Measurements from ENCODE around the gene ST8SIA3. TPM values are rescaled to one million over a fixed set of nuclear protein-coding genes. Genes with fewer than 3 reads are reported as not detected.

ST8SIA3 gene
- total RNA-seq, 1 experiment from 2014 or later: not detected

- H3K27ac Mint-ChIP-seq (ENCODE audit: unreplicated experiment): no peak overlapping the region
- no peak for DNase-seq
- CTCF ChIA-PET: no interaction called here
- BruUV-seq (replicated peaks): no TSS peak
- no peaks in the 10 kb centered on the region for H3K9me3 Mint-ChIP-seq (ENCODE audit: low read depth, unreplicated experiment)
- intact Hi-C loops (cut with micrococcal nuclease; ENCODE audit: unreplicated experiment): no loop called here
- no peak overlapping the region for H3K4me3 Mint-ChIP-seq (ENCODE audit: low read depth, unreplicated experiment)
- peaks cover 21% of the 10 kb centered on the region for H3K36me3 Mint-ChIP-seq (ENCODE audit: insufficient read depth, unreplicated experiment)
- no peaks in the 10 kb centered on the region for H3K4me1 Mint-ChIP-seq (ENCODE audit: low read depth, unreplicated experiment)
- H3K27me3 Mint-ChIP-seq (ENCODE audit: unreplicated experiment): no peaks in the 10 kb centered on the region
- no peak for TF ChIP-seq CTCF (IDR thresholded peaks at IDR 0.05; ENCODE audit: unreplicated experiment)
Observed at GRCh38 chr18:57352761-57353136, 392 bp downstream of the ST8SIA3 start.

GRCh38 chr18:57353137-57353939, 981 bp downstream of the ST8SIA3 start:
- no peaks in the 10 kb centered on the region for H3K4me1 Mint-ChIP-seq (ENCODE audit: low read depth, unreplicated experiment)
- intact Hi-C loops (cut with micrococcal nuclease; ENCODE audit: unreplicated experiment): no loop called here
- no peaks in the 10 kb centered on the region for H3K27me3 Mint-ChIP-seq (ENCODE audit: unreplicated experiment)
- CTCF ChIA-PET: no interaction called here
- no TSS peak for BruUV-seq (replicated peaks)
- H3K4me3 Mint-ChIP-seq (ENCODE audit: low read depth, unreplicated experiment): no peak overlapping the region
- no peak overlapping the region for H3K27ac Mint-ChIP-seq (ENCODE audit: unreplicated experiment)
- peaks cover 21% of the 10 kb centered on the region for H3K36me3 Mint-ChIP-seq (ENCODE audit: insufficient read depth, unreplicated experiment)
- no peaks in the 10 kb centered on the region for H3K9me3 Mint-ChIP-seq (ENCODE audit: low read depth, unreplicated experiment)
- TF ChIP-seq CTCF (IDR thresholded peaks at IDR 0.05; ENCODE audit: unreplicated experiment): no peak
- DNase-seq: no peak

- Mint-ChIP-seq H3K27ac (ENCODE audit: unreplicated experiment) (no peak overlapping the region), H3K9me3 (ENCODE audit: low read depth, unreplicated experiment) (no peaks in the 10 kb centered on the region), H3K36me3 (ENCODE audit: insufficient read depth, unreplicated experiment) (peaks cover 21% of the 10 kb centered on the region), H3K4me3 (ENCODE audit: low read depth, unreplicated experiment) (no peak overlapping the region), H3K27me3 (ENCODE audit: unreplicated experiment) (no peaks in the 10 kb centered on the region), H3K4me1 (ENCODE audit: low read depth, unreplicated experiment) (no peaks in the 10 kb centered on the region)
- CTCF ChIA-PET: no interaction called here
- no peak for TF ChIP-seq CTCF (IDR thresholded peaks at IDR 0.05; ENCODE audit: unreplicated experiment)
- intact Hi-C loops (cut with micrococcal nuclease; ENCODE audit: unreplicated experiment): no loop called here
- DNase-seq: no peak
- no TSS peak for BruUV-seq (replicated peaks)
Observed at GRCh38 chr18:57353940-57354461, 1.6 kb downstream of the ST8SIA3 start.

- no TSS peak for BruUV-seq (replicated peaks)
- Mint-ChIP-seq H3K27ac (ENCODE audit: unreplicated experiment) (no peak overlapping the region), H3K4me3 (ENCODE audit: low read depth, unreplicated experiment) (no peak overlapping the region), H3K27me3 (ENCODE audit: unreplicated experiment) (no peaks in the 10 kb centered on the region), H3K9me3 (ENCODE audit: low read depth, unreplicated experiment) (no peaks in the 10 kb centered on the region), H3K36me3 (ENCODE audit: insufficient read depth, unreplicated experiment) (peaks cover 3% of the 10 kb centered on the region), H3K4me1 (ENCODE audit: low read depth, unreplicated experiment) (no peaks in the 10 kb centered on the region)
- CTCF ChIA-PET: no interaction called here
- no peak for DNase-seq
- intact Hi-C loops (cut with micrococcal nuclease; ENCODE audit: unreplicated experiment): no loop called here
- TF ChIP-seq CTCF (IDR thresholded peaks at IDR 0.05; ENCODE audit: unreplicated experiment): no peak
Observed at GRCh38 chr18:57359433-57359832, 7.1 kb downstream of the ST8SIA3 start.
